Raji (cell line): ENCODE measurements around the gene TBX3.

Experiments
- POLR2A ChIP-seq: IDR thresholded peaks from 2 replicates; pipeline ENCODE4 v1.6.1; 2011; ENCODE audit warnings: low read depth, low read length, control low read depth; ENCODE audit not compliant: insufficient read depth

TBX3 gene

DNA sequence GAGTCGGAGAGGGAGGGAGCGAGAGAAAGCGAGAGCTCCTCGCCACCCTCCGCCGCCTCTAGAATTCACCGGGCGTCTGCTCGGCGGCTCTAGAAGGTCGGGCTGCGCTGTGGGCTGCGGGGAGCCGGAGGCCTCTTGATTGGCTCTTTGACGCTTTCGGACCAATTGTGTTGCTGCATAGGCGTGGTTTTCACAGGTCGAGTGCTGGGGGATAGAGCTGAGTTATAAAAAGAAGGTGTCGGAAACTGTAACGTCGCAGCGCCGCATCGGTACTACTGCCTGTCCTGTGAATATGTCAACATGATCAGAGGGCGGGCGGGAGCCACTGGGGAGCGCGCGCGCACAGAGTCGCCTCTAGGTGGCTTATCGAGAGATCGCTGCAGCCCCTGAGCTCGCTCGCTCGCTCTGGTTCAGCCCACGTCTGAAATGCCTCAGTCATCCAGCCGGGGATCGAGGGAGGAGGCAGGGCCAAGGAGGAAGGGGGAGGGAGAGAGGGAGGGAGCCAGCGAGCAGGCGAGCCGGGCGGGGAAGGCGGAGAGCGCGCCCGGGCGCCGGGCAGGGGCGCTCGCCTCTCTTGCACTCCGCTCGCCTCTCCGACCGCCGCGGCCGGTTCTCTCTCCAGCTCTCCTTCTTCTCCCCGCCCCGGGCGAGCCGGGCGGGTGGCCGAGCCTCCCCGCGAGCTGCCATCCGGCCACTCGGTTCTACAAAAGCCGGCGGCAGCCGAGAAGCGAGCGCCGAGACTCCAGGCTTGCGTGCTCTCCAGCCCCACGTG lies at the start of gene TBX3:
Gene TBX3, minus strand, starts transcription at position 78 of the 772 bp plus-strand sequence. CDS start 975 bp downstream, outside the sequence.
- TF ChIP-seq POLR2A, result no peak

DNA sequence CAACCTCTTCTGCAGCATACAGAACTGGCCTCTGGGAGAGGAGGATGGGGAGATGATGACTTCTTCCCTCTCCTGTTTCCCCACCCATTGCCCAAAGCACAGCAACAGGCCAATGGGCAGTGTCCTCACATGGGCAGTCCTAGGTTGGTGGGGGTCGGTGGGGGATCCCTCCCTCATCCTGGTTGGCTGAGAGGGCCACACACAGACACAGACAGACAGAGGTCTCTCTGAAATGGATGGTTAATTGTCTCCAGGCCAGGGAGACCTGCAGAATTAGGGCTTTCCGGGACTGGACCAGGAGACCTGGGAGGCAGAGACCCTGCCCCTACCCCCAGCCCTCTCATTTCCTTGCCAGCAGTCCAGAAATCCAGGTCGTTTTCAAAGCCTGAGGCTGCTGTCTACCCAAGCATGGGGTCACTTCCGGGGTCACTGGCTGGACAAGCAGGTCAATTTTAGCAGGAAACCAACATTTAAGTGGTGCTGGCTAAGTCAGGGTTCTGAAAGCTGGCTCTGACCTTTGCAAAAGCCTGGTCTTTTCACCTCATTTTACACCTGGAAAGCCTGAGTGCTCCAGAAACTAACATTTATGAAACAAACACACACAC lies 48.6 kb upstream of the TBX3 start:
- no peak for TF ChIP-seq POLR2A

DNA sequence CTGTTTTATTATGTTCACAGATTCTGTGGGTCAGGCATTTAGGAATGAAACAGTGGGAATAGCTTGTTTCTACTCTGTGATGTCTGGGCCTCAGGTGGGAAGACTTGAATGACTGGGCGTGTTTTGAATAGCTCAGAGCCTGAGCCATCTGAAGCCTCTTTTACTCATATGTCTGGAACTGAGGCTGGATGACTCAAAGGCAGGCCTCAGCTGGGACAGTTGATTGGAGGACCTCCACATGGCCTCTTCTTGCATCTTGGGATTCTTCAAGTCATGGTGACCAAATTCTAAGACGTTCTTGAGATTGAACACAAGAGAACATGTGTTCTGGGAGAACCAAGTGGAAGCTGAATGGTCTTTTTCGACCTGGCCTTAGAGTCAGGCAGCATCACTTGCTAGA lies 45.8 kb upstream of the TBX3 start:
- TF ChIP-seq POLR2A, result no peak

DNA sequence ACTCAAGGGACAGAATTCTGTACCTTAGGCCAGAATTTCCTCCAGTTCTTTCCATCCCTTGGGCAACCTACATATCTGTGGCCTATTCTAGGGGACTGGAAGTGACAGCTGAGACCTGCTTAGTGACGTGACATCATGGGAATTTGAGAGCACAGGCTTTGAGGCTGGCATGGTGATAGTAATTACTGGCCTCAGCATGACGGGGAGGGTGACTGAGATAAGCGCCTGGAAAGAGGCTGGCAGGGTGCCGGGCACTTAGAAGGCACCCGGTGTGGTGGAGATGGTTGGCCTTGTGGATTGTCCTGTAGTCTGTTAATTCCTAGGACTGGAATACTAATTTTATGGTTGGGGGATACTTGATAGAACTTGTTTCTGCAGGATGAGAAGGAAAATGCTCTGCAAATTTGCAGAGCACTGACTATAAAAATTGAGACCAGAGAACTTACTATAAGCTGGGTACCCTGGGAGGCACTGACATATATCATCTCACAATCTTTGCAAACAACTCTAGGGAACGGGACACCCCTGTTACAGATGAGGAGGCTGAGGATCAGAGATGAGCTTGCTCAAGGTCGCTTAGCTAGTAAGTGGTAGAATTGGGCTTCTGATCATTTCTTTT lies 42.2 kb upstream of the TBX3 start:
- no peak for TF ChIP-seq POLR2A

DNA sequence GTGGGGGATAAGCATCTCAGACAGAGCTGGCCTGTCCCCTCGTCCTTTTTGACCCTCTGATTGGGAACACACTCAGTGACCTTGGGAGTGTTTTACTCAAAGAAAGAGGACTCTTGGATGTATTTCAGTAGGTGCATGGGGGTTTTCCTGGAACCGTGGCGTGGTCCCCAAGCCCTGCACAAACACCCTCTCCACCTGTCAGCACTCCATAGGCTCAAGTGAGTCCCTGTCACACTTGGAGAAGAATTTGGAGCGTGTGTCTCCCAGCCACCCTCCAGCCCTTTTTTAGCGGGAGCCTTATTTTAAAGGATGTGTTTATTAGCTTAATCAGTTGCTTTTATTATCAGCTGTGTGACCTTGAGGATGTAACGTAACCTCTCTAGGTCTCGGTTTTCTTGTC lies 37.3 kb upstream of the TBX3 start:
- no peak for TF ChIP-seq POLR2A

DNA sequence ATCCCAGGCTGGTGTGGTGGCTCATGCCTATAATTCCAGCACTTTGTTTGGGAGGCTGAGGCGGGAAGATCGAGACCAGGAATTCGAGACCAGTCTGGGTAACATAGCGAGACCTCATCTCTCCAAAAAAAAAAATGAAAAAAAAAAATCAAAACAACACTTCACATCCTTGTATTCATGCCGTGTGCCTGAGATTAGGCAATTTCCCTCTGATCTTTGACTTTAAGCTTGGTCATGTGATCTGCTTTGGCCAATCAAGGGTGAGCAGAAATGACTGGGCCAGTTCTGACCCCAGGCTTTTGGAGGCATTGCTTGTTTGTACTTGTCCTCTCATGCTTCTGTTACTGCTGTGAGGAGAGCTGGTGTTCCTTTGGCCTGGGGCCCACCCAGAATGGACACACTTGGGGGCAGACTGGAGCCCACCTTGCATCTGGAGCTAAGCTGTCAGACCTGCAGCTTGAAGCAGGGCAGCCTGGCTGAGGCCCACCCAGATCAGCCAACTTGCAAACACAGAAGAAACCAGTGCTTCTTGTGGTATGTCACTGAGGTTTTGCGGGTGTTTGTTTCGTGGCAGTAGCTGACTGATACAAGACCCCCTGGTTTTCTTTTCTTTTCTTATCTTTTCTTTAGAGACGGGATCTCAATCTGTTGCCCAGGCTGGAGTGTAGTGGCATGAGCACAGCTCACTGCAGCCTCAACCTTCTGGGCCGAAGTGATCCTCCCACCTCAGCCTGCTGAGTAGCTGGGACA lies 29.7 kb upstream of the TBX3 start:
- no peak for TF ChIP-seq POLR2A

DNA sequence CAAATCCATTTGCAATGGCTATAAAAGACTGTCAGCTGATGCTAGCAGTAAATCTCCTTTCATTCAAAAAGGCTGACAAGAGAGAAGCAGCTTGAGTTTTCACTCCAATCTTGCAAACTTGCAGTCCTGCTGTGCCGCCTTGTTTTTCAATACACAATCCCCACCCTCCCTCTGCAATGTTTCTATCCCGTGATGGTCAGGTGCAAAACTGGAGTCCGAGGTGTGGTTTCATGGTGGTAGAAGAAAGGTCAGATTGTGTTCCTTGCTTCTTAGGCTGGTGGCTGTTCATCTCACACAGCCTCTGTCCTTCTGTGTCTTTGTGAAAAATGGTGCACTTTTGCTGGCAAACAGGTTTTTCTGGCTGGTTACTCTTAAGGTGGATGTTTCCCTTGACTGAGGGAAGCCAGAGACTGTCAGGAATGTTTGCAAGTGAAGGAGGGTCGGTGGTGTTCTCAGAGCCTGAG lies 27.7 kb upstream of the TBX3 start:
- TF ChIP-seq POLR2A, result no peak

DNA sequence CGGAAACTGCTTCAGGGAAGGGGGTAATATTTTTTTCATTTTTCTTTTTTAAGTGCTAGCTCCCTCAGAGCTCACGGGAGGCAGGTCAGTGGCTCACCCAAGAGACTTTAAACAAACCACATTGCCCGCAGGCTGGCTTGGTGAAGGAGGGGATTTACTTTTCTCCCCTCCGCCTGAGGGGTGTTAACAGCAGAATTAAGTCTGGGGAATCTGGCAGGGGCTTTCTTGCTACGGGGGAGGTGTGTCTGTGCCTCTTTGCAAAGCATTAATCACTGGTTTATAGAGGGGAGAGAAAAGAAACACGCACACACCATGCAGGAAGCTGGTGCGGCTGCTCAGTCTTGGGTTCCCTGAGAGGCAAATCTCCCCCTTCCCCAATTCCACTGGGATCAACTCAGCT lies 26.2 kb upstream of the TBX3 start:
- no peak for TF ChIP-seq POLR2A

DNA sequence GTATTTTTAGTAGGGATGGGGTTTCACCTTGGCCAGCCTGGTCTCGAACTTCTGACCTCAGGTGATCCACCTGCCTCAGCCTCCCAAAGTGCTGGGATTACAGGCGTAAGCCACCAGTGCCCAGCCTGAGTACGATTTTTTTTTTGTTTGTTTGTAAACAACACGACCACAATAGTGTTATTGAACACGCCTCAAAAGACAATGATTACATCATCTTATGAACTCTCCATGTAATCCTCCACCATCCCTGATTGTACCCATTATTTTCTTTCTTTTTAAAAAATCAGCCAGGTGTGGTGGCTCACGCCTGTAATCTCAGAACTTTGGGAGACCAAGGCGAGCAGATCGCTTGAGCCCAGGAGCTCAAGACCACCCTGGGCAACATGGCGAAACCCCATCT lies 25.1 kb upstream of the TBX3 start:
- no peak for TF ChIP-seq POLR2A

DNA sequence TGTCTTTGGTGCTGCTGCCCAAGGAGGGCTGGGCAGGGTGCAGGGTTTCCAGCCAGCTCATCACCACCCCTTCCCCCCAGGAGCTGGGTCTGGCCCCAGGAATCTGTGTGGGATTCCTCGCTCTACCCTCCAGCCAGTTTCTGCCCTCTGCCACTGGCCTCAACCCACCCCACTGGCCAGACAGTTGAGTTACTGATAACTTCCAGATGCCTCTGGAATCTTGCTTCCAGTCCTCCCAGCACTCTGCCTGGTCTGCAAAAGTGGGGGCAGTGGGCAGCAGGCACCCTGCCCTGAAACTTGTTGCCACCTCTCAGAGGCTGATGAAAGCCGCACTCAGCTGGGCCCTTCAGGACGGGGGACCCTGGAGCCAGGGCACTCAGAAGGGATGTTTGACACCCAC lies 20.1 kb upstream of the TBX3 start:
- TF ChIP-seq POLR2A, result no peak

DNA sequence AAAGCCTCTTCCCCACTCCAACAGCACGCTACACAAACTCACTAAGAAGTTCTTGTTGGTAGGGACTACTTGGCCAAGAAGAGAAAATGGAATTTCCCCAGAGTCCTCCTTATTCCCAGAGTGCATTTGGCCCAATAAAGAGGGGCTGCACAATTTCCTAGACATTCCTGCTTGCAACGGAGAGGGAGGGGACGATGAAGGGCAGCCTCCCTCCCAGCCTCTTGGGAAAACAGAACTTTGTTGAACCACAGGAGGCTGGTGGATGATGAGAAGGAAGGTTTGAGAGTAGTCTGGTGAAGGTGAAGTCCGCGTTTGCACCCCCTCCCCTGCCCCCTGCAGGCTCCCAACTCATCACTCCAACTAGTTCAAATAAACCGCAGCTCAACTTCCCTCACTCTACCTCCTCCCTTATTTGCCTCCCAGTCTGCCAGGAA lies 19.1 kb upstream of the TBX3 start:
- TF ChIP-seq POLR2A, result no peak

DNA sequence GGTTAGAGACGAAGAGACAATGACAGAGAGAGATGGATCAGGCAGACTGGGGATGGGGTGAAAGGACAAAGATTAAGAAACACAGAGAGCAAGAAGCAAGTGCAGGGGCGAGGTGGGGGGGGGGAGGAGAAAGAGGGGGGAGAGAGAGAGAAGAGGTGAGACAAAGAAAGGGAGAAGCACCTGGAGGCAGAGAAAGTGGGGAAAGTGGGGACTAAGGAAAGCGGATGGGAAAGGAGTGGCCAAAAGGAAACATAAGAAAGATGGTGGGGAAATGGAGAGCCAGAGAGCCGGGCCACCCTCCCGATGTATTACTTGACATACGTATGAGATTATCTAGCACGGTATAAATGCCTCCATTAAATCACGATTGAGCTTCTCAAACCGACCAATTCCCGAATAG lies 18.5 kb upstream of the TBX3 start:
- TF ChIP-seq POLR2A, result no peak

DNA sequence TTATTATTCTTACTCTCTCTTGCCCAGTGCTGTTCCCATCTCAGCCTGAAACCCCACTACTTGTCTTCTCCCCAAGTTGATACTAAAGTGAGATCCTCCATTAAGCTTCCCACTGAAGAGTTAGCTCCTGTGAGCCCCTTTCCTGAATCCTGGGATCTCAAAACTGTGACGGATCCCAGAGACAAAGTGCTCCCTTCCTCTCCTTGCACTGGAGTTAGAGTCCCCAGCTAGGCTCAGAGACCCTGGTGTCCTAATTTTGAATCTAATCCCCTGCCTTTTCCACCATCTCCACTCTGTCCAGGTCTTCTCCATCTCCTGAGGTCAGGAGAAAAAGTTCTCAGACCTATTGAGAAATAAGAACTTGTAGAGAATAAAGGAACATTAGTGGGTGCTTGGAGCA lies 17.6 kb upstream of the TBX3 start:
- TF ChIP-seq POLR2A, result no peak

DNA sequence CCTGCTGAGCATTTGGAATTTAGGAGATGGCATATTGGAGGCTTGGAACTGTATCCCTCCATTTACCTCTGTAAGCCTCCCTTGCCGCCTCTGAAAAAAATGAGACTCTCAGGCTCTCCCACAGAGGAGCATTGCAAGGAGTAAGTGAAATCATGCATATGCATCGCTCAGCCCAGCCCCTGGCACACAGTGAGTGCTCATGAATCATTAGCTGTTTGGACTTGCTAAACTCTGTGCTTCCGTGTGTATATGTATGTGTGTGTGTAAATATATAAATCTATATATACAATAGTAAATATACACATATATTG lies 17.1 kb upstream of the TBX3 start:
- TF ChIP-seq POLR2A, result no peak

DNA sequence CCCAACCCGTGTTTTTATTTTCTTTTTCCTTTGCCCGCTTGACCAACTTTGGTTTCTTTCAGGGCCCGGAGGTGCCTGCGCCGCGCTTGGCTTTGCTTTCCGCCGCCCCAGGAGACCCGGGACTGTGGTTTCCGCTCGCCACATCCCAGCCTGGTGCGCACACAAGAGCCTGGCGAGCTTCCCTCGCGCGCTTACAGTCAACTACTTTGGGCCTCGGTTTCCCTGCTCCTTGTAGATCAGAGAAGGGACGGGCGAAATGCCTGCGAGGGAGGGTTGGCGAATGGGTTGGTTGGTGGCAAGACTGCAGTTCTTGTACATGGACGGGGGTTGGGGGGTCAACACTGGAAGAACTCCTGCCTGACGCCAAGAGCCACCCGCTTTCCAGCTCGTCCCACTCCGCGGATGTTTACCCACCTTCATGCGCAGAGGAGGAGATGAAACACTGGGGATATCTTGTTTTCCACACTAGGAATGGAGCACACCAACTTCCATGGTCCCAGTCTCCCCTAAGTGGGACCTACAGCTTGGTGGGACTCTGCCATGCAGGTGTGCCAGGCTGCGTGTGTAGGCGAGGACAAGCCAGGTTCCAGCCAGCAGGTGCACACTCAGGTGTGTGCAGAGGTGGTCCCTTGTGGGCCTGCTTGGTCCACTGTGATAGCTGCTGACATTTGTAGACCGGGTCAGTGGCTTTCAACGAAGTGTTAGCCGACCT lies 16.6 kb upstream of the TBX3 start:
- no peak for TF ChIP-seq POLR2A

DNA sequence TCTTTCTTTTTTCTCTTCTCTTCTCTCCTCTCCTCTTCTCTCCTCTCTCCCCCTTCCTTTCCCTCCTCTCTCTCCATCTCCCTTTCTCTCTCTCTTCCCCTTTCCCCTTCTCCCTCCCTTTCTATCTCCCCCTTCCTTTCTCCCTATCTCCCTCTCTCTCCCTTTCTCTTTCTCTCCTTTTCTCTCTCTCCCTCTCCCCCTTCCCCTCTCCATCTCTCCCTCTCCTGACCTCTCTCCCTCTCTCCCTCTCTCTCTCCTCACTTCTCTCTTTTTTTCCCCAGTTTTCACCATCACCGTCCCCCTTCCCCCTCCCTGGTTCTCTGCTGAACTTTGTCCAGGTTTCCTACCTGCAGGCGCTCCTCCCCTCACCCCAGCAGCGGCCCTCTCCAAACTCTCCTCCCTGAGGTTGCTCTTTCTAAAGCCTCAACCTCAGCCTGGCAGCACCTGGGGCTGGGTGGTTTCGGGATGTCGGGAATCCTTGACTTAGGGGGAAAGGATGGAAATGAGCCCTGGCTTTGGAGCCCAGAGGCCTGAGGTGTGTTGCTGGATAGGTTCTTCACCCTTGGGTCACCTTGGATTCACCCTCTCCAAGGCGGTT lies 14.7 kb upstream of the TBX3 start:
- no peak for TF ChIP-seq POLR2A
